Activated T-cell treated with anti-CD3 and anti-CD28 coated beads, Interleukin-2, amount 50 U/mL, for 48 hours (primary cell): ENCODE data around the gene FMNL2.
"Not testable (repeated sequence)": the region's sequence is repeated elsewhere in the genome, so short reads cannot be mapped to it uniquely, and the experiment has no call there.

Experiments
- DNase-seq, 2 experiments: peaks; one replicate each; pipeline ENCODE4 v3.0.0-alpha.2; 2020

FMNL2 gene

GRCh38 chr2:152473151-152473857, 138.3 kb downstream of the FMNL2 start:
- no peak for DNase-seq

DNA sequence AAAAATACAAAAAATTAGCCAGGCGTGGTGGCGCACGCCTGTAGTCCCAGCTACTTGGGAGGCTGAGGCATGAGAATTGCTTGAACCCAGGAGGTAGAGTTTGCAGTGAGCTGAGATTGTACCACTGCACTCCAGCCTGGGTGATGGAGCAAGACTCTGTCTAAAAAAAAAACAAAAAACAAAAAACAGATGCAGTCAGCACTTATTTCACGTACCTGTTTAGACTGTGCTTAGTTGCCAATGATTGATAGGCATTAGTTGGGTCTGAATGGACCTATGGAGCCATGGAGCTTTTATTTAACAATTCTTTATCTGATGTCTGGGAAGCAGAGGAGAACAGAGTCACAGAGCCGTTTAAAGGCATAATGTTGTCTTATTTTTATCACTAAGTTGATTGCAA, 139.5 kb downstream of the FMNL2 start:
- DNase-seq: not testable (repeated sequence)

DNA sequence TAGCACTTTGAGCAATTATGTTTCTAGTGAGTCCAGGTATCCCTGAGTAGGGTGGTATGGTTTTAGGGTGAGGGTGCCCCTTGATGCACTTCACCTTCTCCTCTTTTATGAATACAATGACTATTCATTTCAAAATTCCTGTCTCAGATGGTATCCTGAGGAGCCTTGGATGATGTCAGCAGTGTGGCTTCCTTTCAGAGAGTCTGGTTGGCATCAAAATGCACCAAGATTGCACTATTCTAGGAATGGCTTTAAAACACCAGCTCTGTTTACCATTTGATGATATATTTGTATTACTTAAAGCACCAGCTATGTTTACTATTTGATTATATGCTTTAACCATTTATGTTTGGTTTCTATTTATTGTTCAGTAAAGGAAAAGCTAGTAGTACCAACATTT, 141.0 kb downstream of the FMNL2 start:
- DNase-seq: no peak

DNA sequence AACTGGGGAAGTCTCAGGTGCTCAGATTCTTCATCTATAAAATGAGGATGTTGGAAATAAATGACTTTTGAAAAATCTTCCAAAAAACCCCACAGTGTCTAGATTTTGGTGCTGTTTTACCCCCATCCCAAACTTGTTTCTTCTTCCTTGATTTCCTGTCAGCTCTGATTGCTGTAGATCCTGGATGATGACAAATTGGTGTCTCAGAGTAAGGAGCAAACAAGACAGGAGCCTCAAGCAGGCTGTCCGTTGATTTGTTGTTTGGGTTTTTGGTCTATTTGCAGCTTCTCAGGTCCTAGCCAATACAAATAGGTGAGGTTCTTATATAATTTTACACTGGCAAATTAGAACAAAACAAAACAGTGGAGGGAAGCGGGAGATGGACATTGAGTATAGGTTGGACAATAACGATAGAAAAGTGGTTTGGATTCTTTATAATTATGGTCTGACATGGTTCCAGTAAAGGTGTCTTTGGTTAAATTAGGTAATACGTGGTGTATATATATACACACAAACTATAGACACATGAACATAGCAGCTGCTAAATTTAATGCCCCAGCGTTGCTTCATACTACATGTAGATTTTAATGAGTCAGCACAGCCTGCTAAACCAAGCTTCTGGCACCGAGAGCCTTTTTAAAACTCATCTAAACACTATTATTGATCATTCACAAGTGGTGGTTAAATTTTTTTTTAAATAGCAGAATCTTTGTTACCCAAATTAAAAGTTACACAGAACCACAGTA, 142.5 kb downstream of the FMNL2 start:
- no peak for DNase-seq

DNA sequence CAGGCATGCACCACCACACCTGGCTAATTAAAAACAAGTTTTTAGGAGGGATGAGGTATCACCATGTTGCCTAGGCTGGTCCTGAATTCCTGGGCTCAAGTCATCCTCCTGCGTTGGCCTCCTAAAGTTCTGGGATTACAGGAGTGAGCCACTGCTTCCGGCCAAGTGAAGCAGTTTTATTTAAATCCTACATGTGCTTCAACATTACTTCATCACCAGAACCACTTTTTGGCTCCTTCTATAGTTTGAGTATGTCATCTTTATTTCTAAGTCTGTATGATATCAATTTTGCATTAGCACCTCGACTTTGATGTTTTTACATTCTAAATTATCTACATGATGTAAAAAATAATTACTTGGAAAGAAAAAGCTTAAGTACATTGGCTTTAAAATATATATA, 144.3 kb downstream of the FMNL2 start:
- no peak for DNase-seq

- DNase-seq: no peak
Measured at GRCh38 chr2:152480821-152481399, 145.9 kb downstream of the FMNL2 start.

DNA sequence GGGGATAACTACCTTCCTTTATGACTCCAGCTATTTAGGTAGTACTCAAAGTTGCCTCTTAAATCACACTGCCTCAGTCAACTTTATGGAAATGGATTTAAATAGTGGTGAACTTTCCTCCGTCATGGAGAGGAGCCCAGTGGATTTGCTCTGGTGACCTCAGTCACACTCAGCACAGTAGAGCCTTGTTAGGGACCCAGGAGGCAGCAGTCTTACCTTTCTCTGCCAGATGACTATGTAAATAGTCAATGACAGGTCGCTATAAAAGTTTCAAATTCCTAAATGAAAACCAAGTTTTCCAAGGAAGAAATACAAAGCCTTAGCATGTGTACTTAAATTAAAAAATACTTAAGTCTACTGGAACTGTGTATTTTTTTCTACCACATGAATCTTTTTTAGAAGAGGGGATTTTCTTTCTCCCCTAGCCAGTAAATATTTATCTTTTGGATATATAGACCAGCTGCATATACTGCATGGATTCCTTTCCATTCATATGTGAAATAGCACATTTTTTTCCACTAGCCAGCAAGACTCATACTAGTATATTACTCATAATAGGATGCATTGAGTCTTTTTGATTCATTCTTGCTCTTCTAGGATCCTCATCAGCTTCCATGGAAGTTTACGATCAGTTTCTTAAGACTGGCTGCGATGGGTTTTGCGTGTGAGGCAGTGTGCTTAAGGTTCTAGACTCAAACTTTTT, 147.1 kb downstream of the FMNL2 start:
- no peak for DNase-seq

GRCh38 chr2:152483276-152484063, 148.5 kb downstream of the FMNL2 start:
- no peak for DNase-seq

DNA sequence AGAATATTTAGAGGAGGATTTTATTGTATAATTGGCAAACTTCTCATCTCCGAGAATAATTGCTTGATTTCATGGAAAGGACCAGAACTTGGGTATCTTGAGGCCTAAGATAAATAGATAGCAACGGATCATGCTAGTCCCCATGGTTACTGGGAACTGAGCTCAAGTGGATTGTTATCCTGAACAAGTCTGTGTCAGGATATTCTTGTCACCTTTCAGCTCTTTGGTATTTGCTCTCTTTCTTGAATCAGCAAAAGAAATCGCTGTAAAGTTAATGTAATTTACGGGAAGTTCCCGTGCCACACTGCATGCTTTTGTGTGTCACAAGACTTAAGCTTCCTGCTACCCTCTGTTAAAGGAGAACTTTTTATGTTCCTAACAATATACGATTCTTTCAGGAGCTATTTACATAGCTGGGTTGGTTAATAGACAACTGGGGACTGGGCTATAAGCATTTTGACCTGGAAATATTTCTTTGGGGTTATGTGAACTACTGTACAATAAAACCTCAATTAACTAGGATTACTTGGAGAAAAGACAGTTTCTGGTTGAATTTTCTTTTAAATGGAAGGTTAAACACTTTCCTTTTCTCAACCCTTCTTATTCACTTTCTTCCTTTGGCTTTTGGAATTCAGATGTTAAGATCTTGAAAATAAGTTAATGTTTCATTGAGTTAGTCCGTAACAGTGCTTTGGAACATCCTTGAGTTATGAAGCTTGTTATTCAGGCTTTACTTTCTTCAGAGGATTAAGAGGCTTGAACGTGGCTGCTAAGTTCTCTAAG, 151.2 kb downstream of the FMNL2 start:
- no peak for DNase-seq

DNA sequence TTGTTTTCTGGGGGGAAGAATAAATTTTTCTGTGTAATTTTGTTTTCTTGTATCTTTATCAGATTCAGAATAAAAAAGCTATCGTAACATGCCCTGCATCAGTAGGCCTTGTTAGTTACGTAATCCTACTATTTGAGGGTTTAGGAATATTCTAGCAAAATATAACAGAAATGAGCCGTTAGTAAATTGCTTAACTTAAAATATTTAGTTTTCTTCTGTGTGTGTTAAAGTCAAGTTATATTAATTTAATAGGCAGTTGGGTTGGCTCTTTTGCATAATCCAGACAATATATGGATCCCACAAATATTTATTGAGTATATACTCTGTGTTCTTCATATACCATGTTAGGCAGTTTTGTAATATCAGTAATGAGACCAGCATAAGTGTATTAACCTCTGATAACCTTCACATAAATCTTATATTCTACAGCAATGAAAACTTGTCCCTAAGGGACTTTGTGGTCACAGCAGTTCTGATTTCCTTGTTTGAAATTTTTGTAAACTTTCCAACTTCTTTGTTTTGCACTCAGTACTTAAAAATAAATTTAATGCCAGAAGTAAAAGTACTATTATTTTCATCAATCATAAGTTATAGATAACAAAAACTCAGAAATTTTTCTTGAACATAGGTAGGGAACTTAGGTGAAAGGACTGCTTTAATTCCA, 151.9 kb downstream of the FMNL2 start:
- no peak for DNase-seq

DNA sequence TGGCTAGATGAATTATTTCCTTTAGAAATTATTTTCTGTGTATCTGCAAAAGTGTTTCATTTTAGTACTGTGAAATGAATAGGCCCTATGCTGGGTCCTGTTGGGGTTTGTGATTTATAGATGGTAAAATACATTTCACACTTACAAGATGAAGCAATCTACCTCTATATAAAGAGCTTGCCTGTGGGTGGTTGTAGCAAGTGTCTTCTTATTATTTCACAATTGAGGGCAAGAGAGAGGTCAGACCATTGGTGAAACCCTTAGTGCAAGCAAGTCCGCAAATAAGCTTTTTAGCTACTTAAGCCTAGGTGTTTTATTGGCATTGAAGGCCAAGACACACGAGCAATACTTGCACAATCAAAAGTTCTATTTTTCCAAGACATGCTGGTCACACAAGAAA, 153.1 kb downstream of the FMNL2 start:
- no peak for DNase-seq

DNA sequence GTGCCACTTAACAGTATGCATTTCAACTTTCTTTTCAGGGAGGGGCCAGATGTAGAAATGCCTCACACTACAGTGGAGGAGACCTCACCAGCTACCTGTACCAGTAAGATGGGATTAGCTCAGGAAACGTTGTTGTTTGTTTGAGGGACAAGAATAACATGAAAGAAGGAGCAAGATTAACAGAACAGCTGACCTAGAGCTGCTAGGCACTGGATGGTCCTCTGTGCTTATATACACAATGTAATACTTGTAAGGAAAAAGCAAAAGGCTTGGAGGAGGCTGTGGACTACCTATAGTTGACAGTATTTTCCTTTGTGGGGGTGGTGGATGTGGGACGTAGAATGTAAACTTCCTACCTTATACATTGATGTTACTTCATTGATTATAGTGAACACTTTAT, 154.4 kb downstream of the FMNL2 start:
- no peak for DNase-seq

GRCh38 chr2:152490686-152491455, 155.9 kb downstream of the FMNL2 start:
- DNase-seq: no peak

- no peak for DNase-seq
Measured at GRCh38 chr2:152492131-152492530, 157.2 kb downstream of the FMNL2 start.

- DNase-seq: no peak
Measured at GRCh38 chr2:152492911-152493310, 157.9 kb downstream of the FMNL2 start.

DNA sequence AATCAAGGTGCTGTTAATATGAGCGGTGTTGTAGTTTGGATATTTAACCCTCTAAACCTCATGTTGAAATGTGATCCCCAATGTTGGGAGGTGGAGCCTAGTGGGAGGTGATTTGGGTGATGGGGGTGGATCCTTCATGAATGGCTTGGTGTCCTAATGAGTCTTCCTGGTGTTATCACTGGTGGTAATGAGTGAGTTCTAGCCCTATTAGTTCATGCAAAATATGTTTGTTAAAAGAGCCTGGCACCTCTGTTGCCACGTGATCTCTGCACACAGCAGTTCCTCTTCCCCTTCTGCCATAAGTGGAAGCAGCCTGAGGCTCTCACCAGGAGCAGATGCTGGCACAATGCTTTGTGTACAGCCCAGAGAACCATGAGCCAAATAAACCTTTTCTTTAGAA, 158.4 kb downstream of the FMNL2 start:
- no peak for DNase-seq

DNA sequence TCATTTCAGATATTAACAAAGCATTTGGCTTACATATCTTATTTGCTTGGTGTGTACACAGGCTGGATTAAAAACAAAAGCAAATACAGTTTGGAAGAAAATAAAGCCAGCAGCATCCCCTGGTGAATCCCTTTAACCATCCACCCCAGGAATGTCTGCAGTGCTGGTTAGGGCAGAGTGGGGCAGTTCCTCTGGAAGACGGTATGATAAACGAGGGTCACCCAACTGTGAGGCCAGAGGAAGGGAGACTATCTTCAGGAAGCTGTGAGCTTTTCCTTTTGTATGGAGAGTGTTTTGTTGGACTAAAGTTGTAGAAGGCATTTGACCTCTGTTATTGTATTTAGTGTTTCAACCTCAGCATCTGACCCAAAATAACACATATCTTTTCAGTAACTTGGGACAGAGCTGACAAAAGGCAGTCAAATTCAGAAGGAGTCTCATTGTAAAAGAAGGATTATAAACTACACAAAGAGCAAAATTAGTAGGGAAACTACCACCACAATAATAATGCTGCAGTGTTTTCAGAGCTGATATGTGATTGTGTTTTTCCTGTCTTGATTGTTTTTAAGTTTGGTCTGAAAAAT, 159.1 kb downstream of the FMNL2 start:
- no peak for DNase-seq

DNA sequence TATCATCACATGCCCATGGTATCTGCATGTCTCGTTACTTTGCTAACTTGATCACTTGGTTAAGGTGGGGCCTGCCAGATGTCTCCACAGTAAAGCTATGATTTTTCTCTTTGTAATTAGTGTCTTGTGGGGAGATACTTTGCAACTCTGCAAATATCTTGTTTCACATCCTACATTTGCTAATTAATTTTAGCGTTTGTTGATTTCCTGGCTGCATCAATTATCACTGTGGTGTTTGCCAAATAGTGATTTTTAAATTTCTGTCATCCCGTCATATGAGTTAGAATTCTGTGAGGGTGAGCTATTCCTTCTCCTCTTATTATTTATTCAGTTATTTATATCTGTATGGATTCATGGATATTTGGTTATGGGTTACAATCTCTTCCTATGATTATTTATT, 161.4 kb downstream of the FMNL2 start:
- no peak for DNase-seq

- DNase-seq: no peak
Measured at GRCh38 chr2:152497481-152498052, 162.6 kb downstream of the FMNL2 start.

DNA sequence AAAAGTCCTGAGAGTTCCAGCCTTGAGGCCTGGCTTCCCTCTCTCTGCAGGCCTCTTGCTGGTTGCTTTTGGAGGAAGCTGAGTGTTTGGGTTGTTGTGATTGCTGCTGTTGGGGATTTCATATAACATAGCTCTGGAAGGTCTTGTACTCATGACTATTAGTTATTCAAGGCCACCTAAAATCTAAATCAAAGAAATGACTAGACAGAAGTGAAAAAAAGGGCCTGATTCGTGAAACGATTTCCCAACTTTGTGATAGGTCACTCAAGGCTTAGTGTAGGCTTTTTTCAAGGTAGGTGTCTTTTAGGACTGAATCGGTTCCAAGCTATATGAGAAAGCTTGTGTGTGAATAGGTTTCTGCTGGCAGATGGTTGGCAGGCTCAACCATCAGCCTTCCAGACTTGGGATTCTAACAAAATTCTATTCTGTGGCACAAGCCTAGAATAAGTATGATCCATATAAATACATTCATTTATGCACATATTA, 164.4 kb downstream of the FMNL2 start:
- no peak for DNase-seq
